Lung microvascular endothelial cell (primary cell): ENCODE results near the gene KRT77. TPM values are rescaled to one million over a fixed set of nuclear protein-coding genes. Genes with fewer than 3 reads are reported as not detected.

Source experiments
- DNase-seq, 2 donors: peaks; one replicate each; pipeline versions ENCODE4 v3.0.0 to v3.0.0-alpha.2; 2010; ENCODE audit warnings: low read depth in 2 of 2
- total RNA-seq: library from RNA; depleted of rRNA; stranded (reverse); fragments of >200 nt; gene quantifications from 2 replicates; pipeline ENCODE4 v1.2.1, GENCODE V29; 2014

KRT77 gene
- total RNA-seq, 1 donor from 2014 or later: not detected

- no peak for DNase-seq
Measured at GRCh38 chr12:52692254-52692653, 11.1 kb downstream of the KRT77 start.

DNA sequence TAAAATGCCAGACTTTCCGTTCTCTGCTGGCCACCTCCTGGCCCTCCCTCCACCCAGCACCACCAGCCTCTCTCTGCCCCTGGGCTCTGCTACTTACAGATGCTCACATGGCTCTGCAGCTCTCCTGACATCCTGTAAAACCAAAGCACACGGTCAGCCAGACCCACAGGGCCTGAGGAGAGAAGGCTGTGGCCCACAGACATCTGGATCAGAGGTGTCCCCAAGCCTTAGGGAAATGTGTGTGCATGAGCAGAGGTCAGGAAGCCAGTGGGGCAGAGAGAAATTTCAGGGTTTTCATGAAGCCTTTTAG is 11.5 kb downstream of the KRT77 start:
- DNase-seq: no peak

- DNase-seq: no peak
Measured at GRCh38 chr12:52691076-52691840, 12.1 kb downstream of the KRT77 start.

GRCh38 chr12:52690351-52691075 is 12.8 kb downstream of the KRT77 start:
- no peak for DNase-seq

- DNase-seq: no peak
Measured at GRCh38 chr12:52689936-52690335, 13.4 kb downstream of the KRT77 start.

- no peak for DNase-seq
Measured at GRCh38 chr12:52689239-52689638, 14.1 kb downstream of the KRT77 start.

GRCh38 chr12:52688481-52688880 is 14.8 kb downstream of the KRT77 start:
- no peak for DNase-seq

- no peak for DNase-seq
Measured at GRCh38 chr12:52687497-52688385, 15.6 kb downstream of the KRT77 start.

GRCh38 chr12:52686756-52687487 is 16.4 kb downstream of the KRT77 start:
- no peak for DNase-seq

DNA sequence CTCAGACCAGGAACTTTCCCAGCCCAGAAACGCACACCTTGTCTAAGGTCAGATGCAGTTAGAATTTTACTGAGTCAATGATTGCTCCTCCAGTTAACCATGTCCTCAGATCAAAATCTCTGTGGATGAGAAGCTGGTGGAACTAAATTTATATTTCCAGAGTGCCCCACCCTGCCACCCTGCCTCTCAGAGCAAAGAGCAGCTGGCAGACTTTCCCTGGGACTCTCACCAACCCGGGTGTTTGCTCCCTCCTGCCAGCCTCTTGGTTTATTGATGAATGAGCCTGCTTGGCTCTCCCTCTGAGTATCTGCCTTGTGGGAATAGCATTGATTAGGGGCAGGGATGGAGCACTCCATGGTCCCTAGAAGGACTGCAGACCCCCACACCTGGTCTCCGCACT is 17.3 kb downstream of the KRT77 start:
- DNase-seq: no peak

DNA sequence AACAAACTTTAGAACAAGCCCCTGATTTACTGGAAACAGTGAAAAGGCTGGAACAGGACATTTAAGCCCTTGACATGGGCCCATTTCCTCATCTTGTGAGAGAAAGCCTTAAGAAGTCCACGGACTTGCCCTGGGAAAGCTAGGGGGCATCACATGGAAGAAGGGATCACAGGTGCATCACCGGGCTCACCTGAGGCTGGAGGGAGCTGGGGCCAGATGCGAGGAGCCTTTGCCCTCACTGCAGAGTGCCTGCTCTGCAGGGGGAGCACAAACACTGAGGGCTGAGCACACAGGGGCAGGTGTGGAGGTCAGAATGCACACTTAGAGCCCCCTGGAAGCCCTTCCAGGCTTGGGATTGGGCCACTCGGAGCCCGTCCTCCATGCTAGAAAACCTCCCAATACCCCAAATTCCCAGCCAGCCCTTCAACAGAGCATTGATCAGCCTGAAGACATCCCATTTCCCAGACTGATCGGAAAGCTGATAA is 17.9 kb downstream of the KRT77 start:
- no peak for DNase-seq

DNA sequence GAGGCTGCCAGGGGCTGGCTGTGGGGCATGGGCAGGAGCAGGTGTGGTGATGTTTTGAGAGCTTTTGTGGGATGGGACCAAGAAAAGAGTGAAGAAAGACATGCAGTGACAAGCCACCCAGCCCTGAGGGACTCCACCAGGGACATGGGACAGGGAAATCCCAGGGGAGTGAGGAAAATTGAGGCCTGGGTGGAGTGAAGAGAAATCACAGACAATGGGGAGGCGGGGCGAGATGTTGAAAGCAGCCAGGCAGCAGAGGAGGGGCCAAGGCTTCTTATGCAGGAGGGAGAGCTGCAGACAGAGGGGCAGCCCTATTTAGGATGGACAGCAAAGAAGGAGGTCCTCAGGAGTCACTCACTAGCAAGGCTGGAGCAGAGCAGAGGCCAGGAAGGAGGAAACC is 18.9 kb downstream of the KRT77 start:
- DNase-seq: no peak

DNA sequence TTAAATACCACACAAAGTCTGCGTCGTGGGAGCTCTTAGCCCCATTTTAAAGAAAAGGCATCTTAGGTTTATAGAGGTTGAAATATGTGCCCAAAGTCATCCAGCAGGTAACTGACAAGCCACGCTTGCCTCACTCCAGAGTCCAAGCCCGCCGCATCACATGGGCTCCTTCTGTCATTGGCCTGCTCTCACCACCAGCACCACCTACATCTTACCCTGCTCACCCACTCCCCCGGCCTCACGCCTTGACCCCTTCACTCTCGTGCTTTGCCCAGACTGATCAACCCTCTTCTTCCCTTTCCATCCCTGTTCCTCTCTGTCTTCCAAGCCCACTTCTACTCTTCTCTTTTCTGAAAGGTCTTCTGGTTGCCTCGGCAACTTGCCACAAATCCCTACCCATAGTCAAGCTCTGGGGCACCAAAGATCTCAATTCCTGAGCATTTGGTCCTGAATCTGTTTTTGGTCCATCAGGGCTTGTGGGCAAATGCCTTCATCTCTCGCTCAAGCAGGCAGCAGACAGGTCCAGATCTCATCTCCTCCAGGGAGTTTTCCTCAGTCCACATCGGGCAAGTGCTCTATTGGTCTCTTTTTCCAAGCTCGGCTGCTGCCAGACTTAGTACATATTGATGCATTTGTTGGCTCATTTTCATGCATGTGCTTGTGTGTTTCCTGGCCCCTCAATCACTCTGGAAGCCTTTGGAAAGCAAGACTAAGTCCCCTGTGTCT is 19.6 kb downstream of the KRT77 start:
- no peak for DNase-seq

- DNase-seq: no peak
Measured at GRCh38 chr12:52682938-52683574, 20.3 kb downstream of the KRT77 start.

- no peak for DNase-seq
Measured at GRCh38 chr12:52682381-52682660, 21.0 kb downstream of the KRT77 start.

DNA sequence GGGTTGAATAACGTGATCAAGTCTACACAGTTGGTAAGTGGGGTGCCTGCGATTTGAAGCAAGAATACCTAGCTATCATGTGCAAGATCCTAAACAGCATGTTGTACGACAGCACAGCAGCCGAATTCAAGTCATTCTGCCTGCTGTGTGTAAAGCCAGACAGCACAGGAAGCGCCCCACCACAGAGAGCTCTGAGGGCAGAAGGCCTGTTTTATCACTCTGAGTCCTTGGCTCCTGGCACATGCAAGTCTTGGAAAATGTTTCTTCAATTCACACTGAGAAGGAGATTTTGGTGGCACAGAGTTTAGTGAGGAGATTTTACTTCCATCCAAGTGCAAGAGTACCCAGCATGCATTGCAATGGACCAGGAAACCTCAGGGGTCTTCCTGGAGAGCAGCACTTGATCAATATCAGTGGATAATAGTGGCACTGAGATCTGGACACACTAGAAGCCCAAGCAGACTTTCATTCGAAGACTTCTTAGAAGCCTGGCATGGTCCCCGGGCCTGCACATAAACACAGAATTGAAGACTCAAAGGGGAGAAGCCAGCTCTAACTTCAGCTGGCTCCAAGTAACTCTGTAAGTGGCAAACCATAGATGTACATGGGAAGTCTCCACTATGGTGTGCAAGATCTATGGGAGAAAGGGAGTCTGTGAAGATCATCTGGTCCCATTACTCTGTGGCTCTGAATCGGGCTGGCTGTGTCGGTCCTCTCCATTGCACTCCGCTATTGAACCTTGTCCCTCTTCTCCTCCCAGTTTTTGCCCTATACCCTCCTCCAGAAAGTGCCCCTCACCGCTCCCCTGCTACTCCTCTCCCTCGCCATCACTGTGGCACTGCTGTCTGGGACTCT is 21.6 kb downstream of the KRT77 start:
- DNase-seq: no peak

- no peak for DNase-seq
Measured at GRCh38 chr12:52680363-52680762, 23.0 kb downstream of the KRT77 start, which contains the start of gene KRT1. Gene KRT1 (minus strand): TSS chr12:52680407. CDS start chr12:52680348, 59 bp downstream.

- no peak for DNase-seq
Measured at GRCh38 chr12:52679875-52680274, 23.4 kb downstream of the KRT77 start.

DNA sequence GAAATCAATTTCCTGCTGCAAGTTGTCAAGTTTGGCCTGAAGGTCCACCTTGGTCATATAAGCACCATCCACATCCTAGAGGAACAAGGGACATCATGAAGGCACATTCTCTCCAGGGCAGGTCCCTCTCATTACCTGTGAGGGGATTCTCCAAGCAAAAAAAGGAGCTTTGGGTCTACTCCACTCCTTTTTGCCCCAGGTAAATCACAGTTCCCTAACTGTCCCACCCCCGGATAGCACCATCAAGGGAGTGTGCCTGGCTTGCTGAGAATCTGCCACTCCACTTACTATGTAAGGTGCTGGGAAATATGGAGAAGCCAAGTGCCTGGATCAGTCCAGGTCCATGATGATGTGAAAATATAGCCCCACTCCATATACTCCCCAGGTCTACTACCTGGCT is 25.7 kb downstream of the KRT77 start:
- DNase-seq: no peak
